Measurements from ENCODE around the gene ZNF652.
A peak's percentile ranks its signal among the peaks of the same experiment; 100 is the strongest.

The ZNF652 gene

DNA sequence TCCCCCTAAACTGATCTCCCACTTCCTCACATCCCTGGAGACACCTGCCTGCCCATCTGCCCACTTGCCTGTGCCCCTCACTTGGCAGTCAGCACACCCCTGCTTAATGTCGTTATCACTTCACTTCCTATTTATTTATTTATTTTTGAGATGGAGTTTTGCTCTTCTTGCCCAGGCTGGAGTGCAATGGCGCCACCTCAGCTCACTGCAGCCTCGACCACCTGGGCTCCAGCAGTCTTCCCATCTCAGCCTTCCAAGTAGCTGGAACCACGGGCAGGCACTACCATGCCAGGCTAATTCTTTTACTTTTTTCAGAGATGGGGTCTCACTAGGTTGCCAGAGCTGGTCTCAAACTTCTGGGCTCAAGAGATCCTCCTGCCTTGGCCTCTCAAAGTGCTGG lies 108.0 kb downstream of the ZNF652 start:
- H3K36me3 ChIP-seq (ENCODE audit: control insufficient read depth, insufficient read depth, low read length) = no peaks in the 10 kb centered on the region
- H3K27me3 ChIP-seq (ENCODE audit: insufficient read depth, low read length, poor library complexity) = no peaks in the 10 kb centered on the region
- no CpG with 5 or more reads among the region's 4 CpGs for WGBS (ENCODE audit: extremely low coverage, insufficient coverage, low lambda C conversion rate)
- H3K4me3 ChIP-seq (ENCODE audit: low read length) = no peak overlapping the region
- H3K18ac ChIP-seq (ENCODE audit: low read length) = no peak overlapping the region
- H3K4me1 ChIP-seq (ENCODE audit: control insufficient read depth, low read depth, low read length) = no peaks in the 10 kb centered on the region
- DNase-seq = no peak
- H3K4ac ChIP-seq (ENCODE audit: low read depth, low read length) = no peak overlapping the region
- H2AK5ac ChIP-seq (ENCODE audit: low read length) = no peak overlapping the region
- no peak overlapping the region for H3K56ac ChIP-seq (ENCODE audit: low read length)
- no peak overlapping the region for H3K4me2 ChIP-seq (ENCODE audit: low read length)
- no peak overlapping the region for H3K27ac ChIP-seq (ENCODE audit: low read depth, low read length)
- no peak overlapping the region for H3K23ac ChIP-seq (ENCODE audit: low read length)
- H3K9ac ChIP-seq (ENCODE audit: low read length) = no peak overlapping the region
- H3K79me2 ChIP-seq (ENCODE audit: control insufficient read depth, insufficient read depth, low read length) = no peaks in the 10 kb centered on the region
- no peak overlapping the region for H4K5ac ChIP-seq (ENCODE audit: low read length)
- no peaks in the 10 kb centered on the region for H3K79me1 ChIP-seq (ENCODE audit: low read length)
- no peak overlapping the region for H4K8ac ChIP-seq (ENCODE audit: low read depth, low read length)
- no peak overlapping the region for H2BK5ac ChIP-seq (ENCODE audit: low read length)
- no peak overlapping the region for H2BK15ac ChIP-seq (replicated peaks; ENCODE audit: low read depth)
- H2BK120ac ChIP-seq (ENCODE audit: low read depth, low read length) = no peak overlapping the region

- no peaks in the 10 kb centered on the region for H3K79me2 ChIP-seq (ENCODE audit: control insufficient read depth, insufficient read depth, low read length)
- no CpG with 5 or more reads among the region's 6 CpGs for WGBS (ENCODE audit: extremely low coverage, insufficient coverage, low lambda C conversion rate)
- no peak overlapping the region for H3K4me3 ChIP-seq (ENCODE audit: low read length)
- H2BK15ac ChIP-seq (replicated peaks; ENCODE audit: low read depth) = no peak overlapping the region
- H3K56ac ChIP-seq (ENCODE audit: low read length) = no peak overlapping the region
- H3K23ac ChIP-seq (ENCODE audit: low read length) = no peak overlapping the region
- no peaks in the 10 kb centered on the region for H3K27me3 ChIP-seq (ENCODE audit: insufficient read depth, low read length, poor library complexity)
- H4K8ac ChIP-seq (ENCODE audit: low read depth, low read length) = no peak overlapping the region
- no peak overlapping the region for H2BK5ac ChIP-seq (ENCODE audit: low read length)
- H3K79me1 ChIP-seq (ENCODE audit: low read length) = no peaks in the 10 kb centered on the region
- H3K36me3 ChIP-seq (ENCODE audit: control insufficient read depth, insufficient read depth, low read length) = no peaks in the 10 kb centered on the region
- H3K4me1 ChIP-seq (ENCODE audit: control insufficient read depth, low read depth, low read length) = no peaks in the 10 kb centered on the region
- no peak overlapping the region for H2BK120ac ChIP-seq (ENCODE audit: low read depth, low read length)
- no peak overlapping the region for H3K18ac ChIP-seq (ENCODE audit: low read length)
- peak; percentile 77 for DNase-seq
- no peak overlapping the region for H3K4me2 ChIP-seq (ENCODE audit: low read length)
- H4K5ac ChIP-seq (ENCODE audit: low read length) = no peak overlapping the region
- H3K27ac ChIP-seq (ENCODE audit: low read depth, low read length) = no peak overlapping the region
- H3K4ac ChIP-seq (ENCODE audit: low read depth, low read length) = no peak overlapping the region
- no peak overlapping the region for H2AK5ac ChIP-seq (ENCODE audit: low read length)
- H3K9ac ChIP-seq (ENCODE audit: low read length) = no peak overlapping the region
These were observed 109.8 kb downstream of the ZNF652 start for GRCh38 chr17:49252148-49252695.

DNA sequence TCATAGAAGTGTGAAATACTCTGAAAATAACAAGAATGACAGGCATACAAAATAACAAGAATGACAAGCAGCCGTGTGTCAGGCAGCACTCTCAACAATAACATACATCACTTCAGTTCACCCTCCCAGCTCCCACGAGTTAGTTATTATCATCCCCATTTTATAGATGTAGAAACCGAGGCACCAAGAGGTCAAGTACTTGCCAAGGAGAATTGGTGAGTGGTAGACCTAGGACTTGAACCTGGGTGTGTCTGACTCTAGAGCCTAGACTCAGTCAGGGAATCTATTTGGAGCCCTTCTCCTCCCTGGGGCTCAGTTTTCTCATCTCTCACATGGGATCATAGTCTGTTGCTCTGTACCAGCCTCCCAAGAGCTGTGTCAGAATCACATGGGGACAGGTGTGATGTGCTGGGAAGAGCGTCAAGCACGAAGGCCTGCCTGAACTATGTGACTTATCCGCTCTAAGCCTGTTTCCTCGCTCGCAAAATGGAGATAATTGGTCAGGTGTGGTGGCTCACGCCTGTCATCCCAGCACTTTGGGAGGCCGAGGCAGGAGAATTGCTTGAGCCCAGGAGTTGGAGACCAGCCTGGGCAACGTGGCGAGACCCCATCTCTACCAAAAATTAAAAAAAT lies 112.0 kb downstream of the ZNF652 start:
- Histone ChIP-seq H3K4me3 (ENCODE audit: low read length) (no peak overlapping the region), H3K36me3 (ENCODE audit: control insufficient read depth, insufficient read depth, low read length) (no peaks in the 10 kb centered on the region), H3K27ac (ENCODE audit: low read depth, low read length) (no peak overlapping the region), H3K79me1 (ENCODE audit: low read length) (no peaks in the 10 kb centered on the region), H4K5ac (ENCODE audit: low read length) (no peak overlapping the region), H3K4ac (ENCODE audit: low read depth, low read length) (no peak overlapping the region), H3K23ac (ENCODE audit: low read length) (no peak overlapping the region), H3K27me3 (ENCODE audit: insufficient read depth, low read length, poor library complexity) (no peaks in the 10 kb centered on the region), H2BK15ac (replicated peaks; ENCODE audit: low read depth) (no peak overlapping the region), H3K56ac (ENCODE audit: low read length) (no peak overlapping the region), H3K4me2 (ENCODE audit: low read length) (no peak overlapping the region), H3K79me2 (ENCODE audit: control insufficient read depth, insufficient read depth, low read length) (no peaks in the 10 kb centered on the region), H3K4me1 (ENCODE audit: control insufficient read depth, low read depth, low read length) (no peaks in the 10 kb centered on the region), H2BK5ac (ENCODE audit: low read length) (no peak overlapping the region), H3K9ac (ENCODE audit: low read length) (no peak overlapping the region), H3K18ac (ENCODE audit: low read length) (no peak overlapping the region), H2AK5ac (ENCODE audit: low read length) (no peak overlapping the region), H4K8ac (ENCODE audit: low read depth, low read length) (no peak overlapping the region), H2BK120ac (ENCODE audit: low read depth, low read length) (no peak overlapping the region)
- no CpG with 5 or more reads among the region's 12 CpGs for WGBS (ENCODE audit: extremely low coverage, insufficient coverage, low lambda C conversion rate)
- DNase-seq = no peak

DNA sequence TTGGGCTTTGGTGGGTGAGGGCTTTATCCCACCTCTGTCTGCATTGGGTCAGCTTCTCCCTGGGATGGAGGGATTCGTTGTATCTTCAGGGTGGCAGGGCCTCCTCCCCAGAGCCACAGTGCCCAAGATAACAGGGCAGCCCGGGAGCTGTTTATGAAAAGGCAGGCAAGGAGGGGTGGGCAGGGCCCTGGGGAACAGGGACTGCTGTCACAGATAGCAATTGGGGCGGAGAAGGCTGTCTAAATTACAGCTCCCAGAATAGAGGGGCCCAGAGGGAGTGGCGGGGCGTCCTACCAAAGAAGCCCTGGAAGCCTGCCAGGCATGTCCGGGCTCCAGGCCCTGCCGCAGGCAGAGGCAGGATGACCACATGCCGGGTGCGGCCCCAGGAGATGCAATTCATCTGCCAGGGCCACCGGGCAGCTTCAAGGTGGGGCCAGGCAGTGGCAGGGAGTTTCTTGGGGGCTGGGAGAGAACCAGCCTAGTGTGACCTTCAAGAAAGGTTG lies 112.7 kb downstream of the ZNF652 start:
- Histone ChIP-seq H3K79me2 (ENCODE audit: control insufficient read depth, insufficient read depth, low read length) (no peaks in the 10 kb centered on the region), H3K4me1 (ENCODE audit: control insufficient read depth, low read depth, low read length) (no peaks in the 10 kb centered on the region), H3K23ac (ENCODE audit: low read length) (no peak overlapping the region), H2BK15ac (replicated peaks; ENCODE audit: low read depth) (no peak overlapping the region), H3K4me3 (ENCODE audit: low read length) (no peak overlapping the region), H3K4ac (ENCODE audit: low read depth, low read length) (no peak overlapping the region), H3K56ac (ENCODE audit: low read length) (no peak overlapping the region), H4K5ac (ENCODE audit: low read length) (no peak overlapping the region), H3K9ac (ENCODE audit: low read length) (no peak overlapping the region), H2BK5ac (ENCODE audit: low read length) (no peak overlapping the region), H3K27me3 (ENCODE audit: insufficient read depth, low read length, poor library complexity) (no peaks in the 10 kb centered on the region), H3K4me2 (ENCODE audit: low read length) (no peak overlapping the region), H3K36me3 (ENCODE audit: control insufficient read depth, insufficient read depth, low read length) (no peaks in the 10 kb centered on the region), H4K8ac (ENCODE audit: low read depth, low read length) (no peak overlapping the region), H3K18ac (ENCODE audit: low read length) (no peak overlapping the region), H2AK5ac (ENCODE audit: low read length) (no peak overlapping the region), H3K27ac (ENCODE audit: low read depth, low read length) (no peak overlapping the region), H2BK120ac (ENCODE audit: low read depth, low read length) (no peak overlapping the region), H3K79me1 (ENCODE audit: low read length) (no peaks in the 10 kb centered on the region)
- no peak for DNase-seq
- WGBS (ENCODE audit: extremely low coverage, insufficient coverage, low lambda C conversion rate) = no CpG with 5 or more reads among the region's 10 CpGs

GRCh38 chr17:49247944-49248343 lies 114.1 kb downstream of the ZNF652 start:
- DNase-seq = no peak
- Histone ChIP-seq H3K4me1 (ENCODE audit: control insufficient read depth, low read depth, low read length) (no peaks in the 10 kb centered on the region), H3K4me2 (ENCODE audit: low read length) (no peak overlapping the region), H3K23ac (ENCODE audit: low read length) (no peak overlapping the region), H3K79me1 (ENCODE audit: low read length) (no peaks in the 10 kb centered on the region), H3K4me3 (ENCODE audit: low read length) (no peak overlapping the region), H3K4ac (ENCODE audit: low read depth, low read length) (no peak overlapping the region), H3K27me3 (ENCODE audit: insufficient read depth, low read length, poor library complexity) (no peaks in the 10 kb centered on the region), H4K5ac (ENCODE audit: low read length) (no peak overlapping the region), H2BK5ac (ENCODE audit: low read length) (no peak overlapping the region), H3K18ac (ENCODE audit: low read length) (no peak overlapping the region), H3K9ac (ENCODE audit: low read length) (no peak overlapping the region), H2BK120ac (ENCODE audit: low read depth, low read length) (no peak overlapping the region), H2BK15ac (replicated peaks; ENCODE audit: low read depth) (no peak overlapping the region), H3K56ac (ENCODE audit: low read length) (no peak overlapping the region), H3K36me3 (ENCODE audit: control insufficient read depth, insufficient read depth, low read length) (no peaks in the 10 kb centered on the region), H4K8ac (ENCODE audit: low read depth, low read length) (no peak overlapping the region), H2AK5ac (ENCODE audit: low read length) (no peak overlapping the region), H3K79me2 (ENCODE audit: control insufficient read depth, insufficient read depth, low read length) (no peaks in the 10 kb centered on the region), H3K27ac (ENCODE audit: low read depth, low read length) (no peak overlapping the region)
- no CpG with 5 or more reads among the region's 7 CpGs for WGBS (ENCODE audit: extremely low coverage, insufficient coverage, low lambda C conversion rate)

- no peak overlapping the region for H2BK5ac ChIP-seq (ENCODE audit: low read length)
- H3K18ac ChIP-seq (ENCODE audit: low read length) = no peak overlapping the region
- WGBS (ENCODE audit: extremely low coverage, insufficient coverage, low lambda C conversion rate) = no CpG with 5 or more reads among the region's 4 CpGs
- H3K79me1 ChIP-seq (ENCODE audit: low read length) = no peaks in the 10 kb centered on the region
- no peak overlapping the region for H3K4ac ChIP-seq (ENCODE audit: low read depth, low read length)
- no peak for DNase-seq
- H3K79me2 ChIP-seq (ENCODE audit: control insufficient read depth, insufficient read depth, low read length) = no peaks in the 10 kb centered on the region
- H2BK15ac ChIP-seq (replicated peaks; ENCODE audit: low read depth) = no peak overlapping the region
- no peak overlapping the region for H3K23ac ChIP-seq (ENCODE audit: low read length)
- no peak overlapping the region for H3K56ac ChIP-seq (ENCODE audit: low read length)
- H2AK5ac ChIP-seq (ENCODE audit: low read length) = no peak overlapping the region
- no peak overlapping the region for H3K9ac ChIP-seq (ENCODE audit: low read length)
- H3K4me1 ChIP-seq (ENCODE audit: control insufficient read depth, low read depth, low read length) = no peaks in the 10 kb centered on the region
- no peak overlapping the region for H4K5ac ChIP-seq (ENCODE audit: low read length)
- H3K27ac ChIP-seq (ENCODE audit: low read depth, low read length) = no peak overlapping the region
- H3K4me3 ChIP-seq (ENCODE audit: low read length) = no peak overlapping the region
- H3K36me3 ChIP-seq (ENCODE audit: control insufficient read depth, insufficient read depth, low read length) = no peaks in the 10 kb centered on the region
- H2BK120ac ChIP-seq (ENCODE audit: low read depth, low read length) = no peak overlapping the region
- no peaks in the 10 kb centered on the region for H3K27me3 ChIP-seq (ENCODE audit: insufficient read depth, low read length, poor library complexity)
- H4K8ac ChIP-seq (ENCODE audit: low read depth, low read length) = no peak overlapping the region
- no peak overlapping the region for H3K4me2 ChIP-seq (ENCODE audit: low read length)
These were observed 117.2 kb downstream of the ZNF652 start for GRCh38 chr17:49244839-49245238.

All from mesendoderm (in vitro differentiated cells).